COLO829 (cell line): Measurements from ENCODE around the gene E2F4.
A peak's percentile ranks its signal among the peaks of the same experiment; 100 is the strongest.

Experiments used
- DNase-seq: peaks from one replicate; pipeline ENCODE4 v3.0.0; 2012; ENCODE audit warnings: low spot score

The E2F4 gene

GRCh38 chr16:67208154-67208896, 16.4 kb downstream of the E2F4 start:
- DNase-seq: no peak

- DNase-seq: no peak
Measured at GRCh38 chr16:67209565-67209964, 17.6 kb downstream of the E2F4 start.

GRCh38 chr16:67210069-67210937, 18.3 kb downstream of the E2F4 start:
- no peak for DNase-seq

- DNase-seq: no peak
Measured at GRCh38 chr16:67211674-67212073, 19.7 kb downstream of the E2F4 start.

- DNase-seq: no peak
Measured at GRCh38 chr16:67212766-67213165, 20.8 kb downstream of the E2F4 start.

- no peak for DNase-seq
Measured at GRCh38 chr16:67213197-67214019, 21.5 kb downstream of the E2F4 start.

GRCh38 chr16:67215706-67216105, 23.8 kb downstream of the E2F4 start:
- no peak for DNase-seq

GRCh38 chr16:67216612-67217490, 24.9 kb downstream of the E2F4 start:
- DNase-seq: no peak

GRCh38 chr16:67223992-67224391, 32.0 kb downstream of the E2F4 start:
- no peak for DNase-seq

- DNase-seq: no peak
Measured at GRCh38 chr16:67226295-67226803, 34.4 kb downstream of the E2F4 start.

GRCh38 chr16:67226804-67227566, 35.0 kb downstream of the E2F4 start, which contains the start of gene TMEM208:
Gene TMEM208, plus strand, starts transcription at chr16:67227130. Its CDS starts 89 bp downstream, at chr16:67227219.
- peak; percentile 90 for DNase-seq

- no peak for DNase-seq
Measured at GRCh38 chr16:67227567-67227921, 35.6 kb downstream of the E2F4 start.

- no peak for DNase-seq
Measured at GRCh38 chr16:67228034-67228785, 36.3 kb downstream of the E2F4 start.

- DNase-seq: no peak
Measured at GRCh38 chr16:67228905-67229304, 37.0 kb downstream of the E2F4 start.

GRCh38 chr16:67229906-67230808, 38.2 kb downstream of the E2F4 start:
- no peak for DNase-seq

- no peak for DNase-seq
Measured at GRCh38 chr16:67230809-67231660, 39.1 kb downstream of the E2F4 start.

GRCh38 chr16:67233596-67233995, 41.6 kb downstream of the E2F4 start:
- no peak for DNase-seq

- no peak for DNase-seq
Measured at GRCh38 chr16:67234180-67234597, 42.2 kb downstream of the E2F4 start.
